ENCODE results near the gene AKAP13.
"Not testable (repeated sequence)": the region's sequence is repeated elsewhere in the genome, so short reads cannot be mapped to it uniquely, and the experiment has no call there.

The AKAP13 gene

GRCh38 chr15:85625166-85625830, 244.9 kb downstream of the AKAP13 start:
- DNase-seq (ENCODE audit: low spot score) = no peak

- DNase-seq (ENCODE audit: low spot score) = no peak
These were observed 245.5 kb downstream of the AKAP13 start for GRCh38 chr15:85625856-85626255.

GRCh38 chr15:85627213-85627935, 247.0 kb downstream of the AKAP13 start:
- DNase-seq (ENCODE audit: low spot score) = no peak

GRCh38 chr15:85630311-85630710, 249.9 kb downstream of the AKAP13 start:
- no peak for DNase-seq (ENCODE audit: low spot score)

- no peak for DNase-seq (ENCODE audit: low spot score)
These were observed 250.6 kb downstream of the AKAP13 start for GRCh38 chr15:85631018-85631417.

- no peak for DNase-seq (ENCODE audit: low spot score)
These were observed 251.6 kb downstream of the AKAP13 start for GRCh38 chr15:85632014-85632413.

GRCh38 chr15:85633859-85634258, 253.5 kb downstream of the AKAP13 start:
- DNase-seq (ENCODE audit: low spot score) = no peak

DNA sequence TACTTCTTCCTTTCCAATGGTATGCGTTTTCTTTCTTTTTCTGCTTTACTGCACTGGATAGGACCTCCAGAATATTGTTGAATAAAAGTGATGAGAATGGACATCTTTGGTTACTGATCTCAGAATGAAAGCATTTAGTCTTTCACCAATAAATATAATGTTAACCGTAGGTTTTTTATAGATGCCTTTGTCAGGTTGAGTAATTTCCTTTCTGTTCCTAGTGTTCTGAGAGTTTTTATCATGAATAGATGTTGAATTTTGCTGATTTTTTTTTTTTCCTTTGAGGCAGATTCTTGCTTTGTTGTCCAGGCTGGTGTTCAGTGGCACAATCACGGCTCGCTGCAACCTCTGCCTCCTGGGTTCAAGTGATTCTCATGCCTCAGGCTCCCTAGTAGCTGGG, 255.9 kb downstream of the AKAP13 start:
- no peak for DNase-seq (ENCODE audit: low spot score)

DNA sequence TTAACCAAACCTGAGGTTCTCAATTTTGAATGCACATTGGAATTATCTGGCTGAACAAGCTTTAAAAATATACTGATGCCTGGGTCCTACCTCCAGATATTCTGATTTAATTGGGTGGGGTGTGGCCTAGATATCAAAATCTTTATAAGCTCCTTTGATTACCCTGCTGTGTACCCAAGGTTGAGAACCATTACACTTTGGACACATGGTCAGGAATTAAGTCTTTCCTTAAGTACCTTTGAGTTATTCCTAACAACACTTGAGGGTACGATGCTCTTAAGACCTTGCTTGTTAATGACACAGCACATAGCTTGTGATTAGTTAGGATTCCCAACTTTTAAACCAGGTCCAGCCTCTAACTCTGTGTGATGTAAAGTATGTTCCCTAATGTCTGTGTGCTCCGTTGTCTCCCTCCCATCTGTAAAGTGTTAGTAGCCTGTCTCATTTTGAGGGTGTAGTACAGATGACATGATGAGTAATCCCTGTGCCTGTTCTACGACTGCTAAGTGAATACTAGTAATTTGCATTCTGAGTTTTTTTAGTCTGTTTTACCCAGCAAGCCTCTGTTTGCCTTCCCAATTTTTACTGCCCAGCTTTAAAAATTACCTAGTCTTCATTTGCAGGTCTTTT, 259.5 kb downstream of the AKAP13 start:
- DNase-seq (ENCODE audit: low spot score) = peak; percentile 15

DNA sequence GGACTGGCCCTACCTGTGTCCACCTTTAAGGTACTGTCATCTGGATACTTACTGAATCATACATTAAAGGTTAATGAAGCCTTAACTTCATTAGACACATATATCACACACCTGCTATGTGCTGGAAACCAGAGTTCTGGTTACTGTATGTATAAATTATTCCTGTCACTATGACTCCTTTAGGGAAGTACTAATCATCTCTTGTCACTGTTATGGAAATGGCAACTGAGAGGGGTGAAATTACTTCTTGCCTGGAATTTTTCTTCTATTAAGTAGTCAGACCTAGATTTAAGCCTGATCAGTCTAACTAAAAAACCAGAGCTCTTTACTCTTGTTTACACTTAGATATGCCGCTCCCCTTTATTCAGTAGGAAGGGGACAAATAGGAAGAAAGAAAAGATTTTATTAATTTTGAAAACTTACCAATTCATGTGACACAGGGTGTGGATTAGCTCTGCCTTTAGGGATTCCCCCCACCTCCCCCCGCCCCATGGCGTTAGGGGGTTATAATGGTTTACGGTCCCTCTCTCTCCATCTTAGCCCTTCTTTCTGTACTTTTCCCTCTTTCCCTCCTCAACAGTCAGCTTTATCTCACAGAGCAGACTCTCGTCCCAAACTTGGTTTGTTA, 261.8 kb downstream of the AKAP13 start:
- no peak for DNase-seq (ENCODE audit: low spot score)

DNA sequence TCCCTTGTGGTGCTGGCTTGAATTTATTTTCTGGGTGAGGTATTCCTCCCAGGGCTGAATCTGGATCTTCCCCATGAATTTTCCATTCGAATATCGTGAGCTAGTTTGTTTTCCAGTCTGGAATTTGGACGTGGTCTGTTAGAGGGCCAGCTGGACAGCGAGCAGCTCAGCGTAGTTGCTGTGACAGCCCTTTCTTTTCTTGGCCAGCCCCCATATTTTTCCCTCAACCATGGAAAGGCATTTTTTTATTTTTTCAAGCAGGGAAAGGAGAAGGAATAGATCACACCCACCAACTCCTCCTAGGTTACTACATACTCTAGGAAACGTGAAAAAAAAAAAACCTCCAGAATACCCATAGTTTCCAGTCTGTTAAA, 262.3 kb downstream of the AKAP13 start:
- no peak for DNase-seq (ENCODE audit: low spot score)

GRCh38 chr15:85646538-85647091, 266.2 kb downstream of the AKAP13 start:
- DNase-seq (ENCODE audit: low spot score) = peak; percentile 51

DNA sequence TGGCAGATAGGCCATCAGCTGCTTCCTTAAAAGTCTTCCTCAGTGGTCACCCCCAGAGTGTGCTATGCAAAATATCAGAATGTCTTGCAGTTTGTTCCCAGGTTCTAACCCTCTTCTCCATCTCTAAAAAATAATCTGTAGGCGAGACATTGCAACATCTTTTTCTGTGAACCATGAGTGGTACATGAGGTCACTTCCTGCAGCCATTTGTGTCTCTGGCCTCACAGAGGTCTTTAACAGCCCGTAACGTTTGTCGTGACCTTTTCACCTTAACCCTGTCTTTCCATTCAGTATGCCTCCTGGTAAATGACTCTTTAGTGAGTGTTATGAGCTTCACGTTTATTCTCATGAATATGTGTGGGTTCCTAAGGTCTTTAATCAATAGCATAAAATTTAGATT, 269.0 kb downstream of the AKAP13 start:
- DNase-seq (ENCODE audit: low spot score) = peak; percentile 85

- DNase-seq (ENCODE audit: low spot score) = no peak
These were observed 271.1 kb downstream of the AKAP13 start for GRCh38 chr15:85651548-85651947.

DNA sequence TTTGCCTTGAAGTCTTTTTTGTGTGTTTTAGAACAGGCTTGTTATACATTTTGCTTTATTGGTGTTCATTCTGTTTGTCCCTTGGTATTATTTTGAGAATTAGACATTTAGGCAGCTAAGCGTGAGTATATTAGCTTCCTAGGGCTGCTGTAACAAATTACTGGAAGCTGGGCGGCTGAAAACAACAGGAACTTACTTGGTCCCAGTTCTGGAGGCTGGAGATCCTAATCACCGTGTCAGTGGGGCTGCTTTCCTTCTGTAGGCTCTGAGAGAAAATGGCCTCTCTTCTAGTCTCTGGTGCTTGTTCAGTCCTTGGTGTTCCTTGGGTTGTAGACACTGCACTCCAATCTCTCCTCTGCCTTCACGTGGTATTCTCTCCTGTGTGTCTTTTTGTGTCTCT, 272.1 kb downstream of the AKAP13 start:
- DNase-seq (ENCODE audit: low spot score) = no peak

DNA sequence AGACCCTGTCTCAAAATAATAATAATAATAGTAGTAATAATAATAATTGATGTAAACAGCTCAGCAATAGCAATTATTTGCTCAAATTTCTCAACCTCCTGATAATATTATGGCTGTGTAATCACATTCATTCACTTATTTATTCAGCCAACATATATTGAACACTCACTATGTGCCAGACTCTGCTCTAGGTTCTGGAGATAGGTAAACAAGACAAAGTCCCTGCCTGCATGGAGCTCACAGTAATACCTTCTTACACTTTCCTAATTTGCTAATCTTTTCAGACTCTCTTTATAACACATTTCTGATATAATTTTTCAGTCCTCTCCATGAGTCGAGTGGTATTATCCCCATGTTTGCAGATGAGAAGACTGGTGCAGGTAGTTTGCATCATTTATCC, 276.7 kb downstream of the AKAP13 start:
- no peak for DNase-seq (ENCODE audit: low spot score)

- DNase-seq (ENCODE audit: low spot score) = no peak
These were observed 278.4 kb downstream of the AKAP13 start for GRCh38 chr15:85658816-85659215.

DNA sequence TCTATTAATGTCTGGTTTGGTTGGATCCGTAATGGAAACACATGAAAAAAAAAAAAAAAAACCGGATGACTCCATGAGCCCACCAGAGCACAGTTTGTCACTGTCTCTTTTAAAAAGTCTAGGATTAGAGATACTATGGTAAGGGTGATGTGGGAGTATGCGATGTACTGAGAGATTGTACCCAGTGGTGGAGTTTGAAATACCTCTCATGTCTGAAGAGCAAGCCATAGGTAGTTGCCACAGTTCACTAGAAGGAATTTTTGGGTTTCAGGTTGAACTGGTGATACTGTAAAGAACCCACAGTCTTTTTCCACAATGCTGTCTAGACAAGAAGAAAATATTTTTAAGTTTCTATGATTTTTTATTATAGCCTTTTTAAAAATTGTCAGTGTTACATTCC, 281.5 kb downstream of the AKAP13 start:
- no peak for DNase-seq (ENCODE audit: low spot score)

DNA sequence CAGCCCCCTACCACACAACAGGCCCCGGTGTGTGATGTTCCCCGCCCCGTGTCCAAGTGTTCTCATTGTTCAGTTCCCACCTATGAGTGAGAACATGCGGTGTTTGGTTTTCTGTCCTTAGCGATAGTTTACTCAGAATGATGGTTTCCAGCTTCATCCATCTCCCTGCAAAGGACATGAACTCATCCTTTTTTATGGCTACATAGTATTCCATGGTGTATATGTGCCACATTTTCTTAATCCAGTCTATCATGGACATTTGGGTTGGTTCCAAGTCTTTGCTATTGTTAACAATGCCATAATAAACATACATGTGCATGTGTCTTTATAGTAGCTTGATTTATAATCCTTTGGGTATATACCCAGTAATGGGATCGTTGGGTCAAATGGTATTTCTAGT, 285.3 kb downstream of the AKAP13 start:
- DNase-seq (ENCODE audit: low spot score) = not testable (repeated sequence)

GRCh38 chr15:85667491-85668424, 287.4 kb downstream of the AKAP13 start:
- peak; percentile 86 for DNase-seq (ENCODE audit: low spot score)

GRCh38 chr15:85671156-85671555, 290.8 kb downstream of the AKAP13 start:
- DNase-seq (ENCODE audit: low spot score) = no peak
